Endothelial cell of umbilical vein (primary cell): Measurements from ENCODE around the gene DIPK1A. TPM values are rescaled to one million over a fixed set of nuclear protein-coding genes. Genes with fewer than 3 reads are reported as not detected.

Source experiments
- BruUV-seq: library from RNA; stranded (reverse); fragments of 400-500 nt; replicated peaks from 2 replicates; lab custom pipeline; 2021; lab: Mats Ljungman, UMichigan
- CTCF ChIA-PET: fragments of 300-600, 350-600 bp; sonication (Branson Sonifier 250); formaldehyde crosslinking; loops from one replicate; lab custom pipeline; 2021; ENCODE audit warnings: antibody characterized with exemption, inconsistent platforms; lab: Charles Lee
- POLR2A ChIA-PET: fragments of 300-600, 350-600 bp; sonication (Branson Sonifier 250); formaldehyde crosslinking; loops from one replicate; lab custom pipeline; 2021; ENCODE audit warnings: antibody characterized with exemption, inconsistent platforms; lab: Charles Lee
- DNase-seq: peaks from one replicate; pipeline ENCODE4 v3.0.0-alpha.2; 2011; ENCODE audit warnings: low read depth, low spot score
- FAIRE-seq: peaks from 2 replicates; lab custom pipeline; 2011; peaks lifted over from hg19 to GRCh38; lab: Jason Lieb, UNC
- H2AFZ ChIP-seq: 2 replicates; pipeline ENCODE4 v1.6.0; 2012; ENCODE audit warnings: low read depth, low read length, control low read depth, inconsistent platforms
- H3K27ac ChIP-seq: 2 replicates; pipeline ENCODE4 v1.5.1; 2011; ENCODE audit warnings: low read depth, mild to moderate bottlenecking, control low read depth, low read length, moderate library complexity; ENCODE audit not compliant: insufficient read depth
- H3K27me3 ChIP-seq, 2 experiments: 2 replicates each; pipeline versions ENCODE4 v1.6.0 to v1.6.1; 2011; ENCODE audit warnings: low read length in 2 of 2, mixed read lengths in 1 of 2; ENCODE audit not compliant: control insufficient read depth in 2 of 2, insufficient read depth in 2 of 2
- H3K36me3 ChIP-seq, 2 experiments: 2 replicates in 1 of 2; 3 replicates in 1 of 2; pipeline ENCODE4 v1.5.1; 2011; ENCODE audit warnings: low read length in 2 of 2, mild to moderate bottlenecking in 1 of 2, moderate library complexity in 1 of 2; ENCODE audit not compliant: control insufficient read depth in 2 of 2, insufficient read depth in 2 of 2; ENCODE audit errors: extremely low read depth in 1 of 2
- H3K4me1 ChIP-seq: 3 replicates; pipeline ENCODE4 v1.5.1; 2011; ENCODE audit warnings: mild to moderate bottlenecking, low read length; ENCODE audit not compliant: control insufficient read depth, insufficient read depth; ENCODE audit errors: extremely low read depth
- H3K4me2 ChIP-seq: 2 replicates; pipeline ENCODE4 v1.6.1; 2011; ENCODE audit warnings: low read length, control low read depth, mixed read lengths; ENCODE audit not compliant: insufficient read depth
- H3K4me3 ChIP-seq, 3 experiments: fragments of 200-600 bp in 1 of 3; sonication (generic), shearing (Covaris generic) in 1 of 3; replicated peaks in 1 of 3; 2 replicates each; pipeline ENCODE4 v1.5.1; 2011 to 2016; ENCODE audit warnings: control low read depth in 3 of 3, low read length in 3 of 3, mild to moderate bottlenecking in 2 of 3, inconsistent platforms in 1 of 3, low read depth in 1 of 3, moderate library complexity in 1 of 3; ENCODE audit not compliant: insufficient read depth in 1 of 3
- H3K79me2 ChIP-seq: 2 replicates; pipeline ENCODE4 v1.6.0; 2012; ENCODE audit warnings: low read length, inconsistent platforms; ENCODE audit not compliant: control insufficient read depth, insufficient read depth
- H3K9ac ChIP-seq: replicated peaks from 2 replicates; pipeline ENCODE3; 2011; ENCODE audit warnings: low read length, control low read depth; ENCODE audit not compliant: insufficient read depth; ENCODE audit errors: extremely low read depth
- H3K9me1 ChIP-seq: replicated peaks from 3 replicates; pipeline ENCODE4 v1.6.0; 2011; ENCODE audit warnings: mild to moderate bottlenecking, low read length; ENCODE audit not compliant: control insufficient read depth, insufficient read depth; ENCODE audit errors: extremely low read depth
- H3K9me3 ChIP-seq: replicated peaks from 2 replicates; pipeline ENCODE4 v1.5.1; 2012; ENCODE audit warnings: low read length, inconsistent platforms; ENCODE audit not compliant: control insufficient read depth, insufficient read depth
- H4K20me1 ChIP-seq: replicated peaks from 2 replicates; pipeline ENCODE3; 2011; ENCODE audit warnings: mild to moderate bottlenecking, low read length; ENCODE audit not compliant: control insufficient read depth, insufficient read depth; ENCODE audit errors: extremely low read depth
- EZH2 ChIP-seq: IDR thresholded peaks from 2 replicates; pipeline ENCODE4 v1.6.1; 2012; ENCODE audit warnings: borderline replicate concordance, low read depth, mild to moderate bottlenecking, moderate library complexity, low read length, inconsistent platforms; ENCODE audit not compliant: severe bottlenecking
- FOS ChIP-seq: IDR thresholded peaks from 2 replicates; pipeline ENCODE4 v1.6.1; 2011; ENCODE audit warnings: mild to moderate bottlenecking, low read length, moderate library complexity, borderline replicate concordance; ENCODE audit not compliant: insufficient read depth
- GATA2 ChIP-seq: IDR thresholded peaks from 2 replicates; pipeline ENCODE4 v1.7.0; 2011; ENCODE audit warnings: low read depth, mild to moderate bottlenecking, moderate library complexity, mixed read lengths, low read length; ENCODE audit not compliant: insufficient read length, insufficient read depth
- JUN ChIP-seq: IDR thresholded peaks from 2 replicates; pipeline ENCODE4 v1.6.1; 2011; ENCODE audit warnings: borderline replicate concordance, low read depth; ENCODE audit not compliant: insufficient read length, insufficient read depth
- MYC ChIP-seq: IDR thresholded peaks from one replicate; pipeline ENCODE4 v1.6.1; 2011; ENCODE audit warnings: mild to moderate bottlenecking, low read depth, low read length
- POLR2A ChIP-seq: IDR thresholded peaks from 2 replicates; pipeline ENCODE4 v1.6.1; 2012; ENCODE audit warnings: low read depth, mild to moderate bottlenecking, control low read depth, low read length
- POLR2AphosphoS5 ChIP-seq: IDR thresholded peaks from 2 replicates; pipeline ENCODE4 v1.6.1; 2012; ENCODE audit warnings: low read depth, mild to moderate bottlenecking, control low read depth, low read length, moderate library complexity; ENCODE audit not compliant: insufficient read depth
- dilution Hi-C: fragments of 300-500 bp; cut with MboI; formaldehyde crosslinking; loops from one replicate; pipeline ENCODE4 v1.15.0; 2019; ENCODE audit warnings: low sequenced_read_pairs; ENCODE audit not compliant: extremely low pct_ligation_motif_present
- intact Hi-C: fragments of 100-400 bp; cut with micrococcal nuclease; formaldehyde crosslinking; loops from one replicate; pipeline ENCODE4 v1.10.0; 2022
- polyA plus RNA-seq, 4 experiments: library from polyadenylated mRNA; depleted of rRNA in 3 of 4; stranded (reverse) in 3 of 4; unstranded in 1 of 4; fragments of >200 nt; gene quantifications; 2 replicates each; pipeline versions ENCODE4 v1.2.1 to v1.2.3, GENCODE V29; 2011 to 2012; ENCODE audit warnings: missing spikeins in 1 of 4
- total RNA-seq: library from RNA; stranded (reverse); gene quantifications from 2 replicates; pipeline ENCODE4 v1.2.3, GENCODE V29; 2021
- TF ChIP-seq, protein P1 (sequence below), 2 donors: IDR thresholded peaks; 1 replicate in 1 of 2; 2 replicates in 1 of 2; pipeline ENCODE4 v1.5.1; 2011; ENCODE audit warnings: low read length in 2 of 2, mild to moderate bottlenecking in 2 of 2, moderate library complexity in 2 of 2, control low read depth in 1 of 2, inconsistent platforms in 1 of 2, low read depth in 1 of 2; ENCODE audit not compliant: insufficient read depth in 1 of 2; ENCODE audit errors: extremely low read depth in 1 of 2
- TF ChIP-seq, protein P2 (sequence below): IDR thresholded peaks from 2 replicates; pipeline ENCODE4 v1.6.1; 2011; ENCODE audit not compliant: insufficient read depth, insufficient read length

DIPK1A gene
- total and polyA plus RNA-seq, 2 donors (not counting 3 experiments of a cell fraction or from before 2014, with no cell fraction given): 0.25 to 0.93 TPM

DNA sequence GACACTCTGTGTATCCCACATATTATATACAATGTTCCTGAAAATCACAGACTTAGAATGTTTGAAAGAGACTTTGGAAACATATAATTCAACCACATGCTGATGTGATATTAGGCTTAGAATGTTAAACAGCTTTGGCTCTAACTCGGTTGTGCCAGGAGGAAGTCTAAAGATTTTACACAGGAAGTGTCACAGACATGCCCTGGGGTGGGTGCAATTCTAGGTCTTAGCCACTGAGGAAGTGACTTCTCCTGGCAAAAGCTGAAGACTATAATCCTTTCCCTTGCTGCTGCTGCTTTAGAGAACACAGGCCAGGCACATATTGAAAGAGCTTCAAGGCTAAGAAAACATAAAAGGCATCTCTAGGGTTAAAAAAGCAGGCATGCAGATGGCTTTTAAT lies 78.4 kb downstream of the DIPK1A start:
- no peaks in the 10 kb centered on the region for H3K27me3 ChIP-seq
- BruUV-seq: no TSS peak
- TF ChIP-seq, protein P1, sequence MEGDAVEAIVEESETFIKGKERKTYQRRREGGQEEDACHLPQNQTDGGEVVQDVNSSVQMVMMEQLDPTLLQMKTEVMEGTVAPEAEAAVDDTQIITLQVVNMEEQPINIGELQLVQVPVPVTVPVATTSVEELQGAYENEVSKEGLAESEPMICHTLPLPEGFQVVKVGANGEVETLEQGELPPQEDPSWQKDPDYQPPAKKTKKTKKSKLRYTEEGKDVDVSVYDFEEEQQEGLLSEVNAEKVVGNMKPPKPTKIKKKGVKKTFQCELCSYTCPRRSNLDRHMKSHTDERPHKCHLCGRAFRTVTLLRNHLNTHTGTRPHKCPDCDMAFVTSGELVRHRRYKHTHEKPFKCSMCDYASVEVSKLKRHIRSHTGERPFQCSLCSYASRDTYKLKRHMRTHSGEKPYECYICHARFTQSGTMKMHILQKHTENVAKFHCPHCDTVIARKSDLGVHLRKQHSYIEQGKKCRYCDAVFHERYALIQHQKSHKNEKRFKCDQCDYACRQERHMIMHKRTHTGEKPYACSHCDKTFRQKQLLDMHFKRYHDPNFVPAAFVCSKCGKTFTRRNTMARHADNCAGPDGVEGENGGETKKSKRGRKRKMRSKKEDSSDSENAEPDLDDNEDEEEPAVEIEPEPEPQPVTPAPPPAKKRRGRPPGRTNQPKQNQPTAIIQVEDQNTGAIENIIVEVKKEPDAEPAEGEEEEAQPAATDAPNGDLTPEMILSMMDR (IDR thresholded peaks at IDR 0.05; ENCODE audit: extremely low read depth in 1 of 2, insufficient read depth in 1 of 2, low read depth in 1 of 2, low read length in 2 of 2): no peak
- TF ChIP-seq FOS (no peak), EZH2 (no peak), GATA2 (no peak), POLR2A (no peak), POLR2AphosphoS5 (no peak), MYC (no peak), JUN (no peak)
- TF ChIP-seq, protein P2, sequence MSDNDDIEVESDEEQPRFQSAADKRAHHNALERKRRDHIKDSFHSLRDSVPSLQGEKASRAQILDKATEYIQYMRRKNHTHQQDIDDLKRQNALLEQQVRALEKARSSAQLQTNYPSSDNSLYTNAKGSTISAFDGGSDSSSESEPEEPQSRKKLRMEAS: no peak
- no peak overlapping the region for H3K9ac ChIP-seq
- ChIA-PET CTCF (interaction anchor here (1.4 kb wide), 1 partner anchor 68 kb away, joined by 4 read pairs; no protein-coding TSS in a partner anchor), POLR2A (no interaction called here)
- no peaks in the 10 kb centered on the region for H3K36me3 ChIP-seq
- intact Hi-C loops (no loop called here), dilution Hi-C loops (no loop called here)
- no peaks in the 10 kb centered on the region for H3K79me2 ChIP-seq
- H3K4me1 ChIP-seq: no peaks in the 10 kb centered on the region
- FAIRE-seq (no peak), DNase-seq (no peak)
- H3K9me3 ChIP-seq: no peaks in the 10 kb centered on the region
- H2AFZ ChIP-seq: peak overlapping the region; percentile 4
- no peaks in the 10 kb centered on the region for H3K9me1 ChIP-seq
- H3K4me3 ChIP-seq: no peak overlapping the region
- no peak overlapping the region for H3K27ac ChIP-seq
- H4K20me1 ChIP-seq: no peaks in the 10 kb centered on the region
- H3K4me2 ChIP-seq: no peak overlapping the region
